Cardiac muscle cell (in vitro differentiated cells and primary cell): ENCODE results near the gene RBCK1. TPM values are rescaled to one million over a fixed set of nuclear protein-coding genes. Genes with fewer than 3 reads are reported as not detected.
"Not testable (repeated sequence)": the region's sequence is repeated elsewhere in the genome, so short reads cannot be mapped to it uniquely, and the experiment has no call there.

Experiments used
- DNase-seq, 2 donors: peaks; one replicate each; pipeline versions ENCODE4 v3.0.0 to v3.0.0-alpha.2; 2010 to 2017; ENCODE audit warnings: low read depth in 1 of 2, low spot score in 1 of 2
- H3K27ac ChIP-seq: fragments of 200-600 bp; sonication (generic); 2 replicates; pipeline ENCODE4 v1.5.1; 2016
- H3K27me3 ChIP-seq: fragments of 200-600 bp; sonication (generic); 2 replicates; pipeline ENCODE4 v1.6.0; 2016; ENCODE audit warnings: control low read depth
- H3K36me3 ChIP-seq: fragments of 200-600 bp; sonication (generic); 2 replicates; pipeline ENCODE4 v1.5.1; 2016; ENCODE audit warnings: control low read depth
- H3K4me1 ChIP-seq: fragments of 200-600 bp; sonication (generic); 2 replicates; pipeline ENCODE4 v1.8.1; 2017; ENCODE audit warnings: low read depth, mild to moderate bottlenecking, mixed run types
- H3K4me3 ChIP-seq: fragments of 200-600 bp; sonication (generic); 2 replicates; pipeline ENCODE4 v1.5.1; 2016; ENCODE audit warnings: mild to moderate bottlenecking
- H3K9me3 ChIP-seq: fragments of 200-600 bp; sonication (generic); 2 replicates; pipeline ENCODE4 v1.5.1; 2017; ENCODE audit warnings: low read depth, mild to moderate bottlenecking, control low read depth
- polyA plus RNA-seq: library from polyadenylated mRNA; unstranded; fragments of >200 nt; fragmentation: Nextera tagmentation; extraction: Ambion mirVana; gene quantifications from 2 replicates; pipeline ENCODE4 v1.2.1, GENCODE V29; 2016
- total RNA-seq: library from RNA; depleted of rRNA; stranded (reverse); fragments of >200 nt; gene quantifications from 2 replicates; pipeline ENCODE4 v1.2.3, GENCODE V29; 2016
- TF ChIP-seq, protein P1 (sequence below): IDR thresholded peaks from 2 replicates; pipeline ENCODE4 v1.5.1; 2012; ENCODE audit warnings: low read depth, mild to moderate bottlenecking, low read length

Gene RBCK1
- total and polyA plus RNA-seq, 2 experiments from 2014 or later = 51.5 to 104 TPM

DNA sequence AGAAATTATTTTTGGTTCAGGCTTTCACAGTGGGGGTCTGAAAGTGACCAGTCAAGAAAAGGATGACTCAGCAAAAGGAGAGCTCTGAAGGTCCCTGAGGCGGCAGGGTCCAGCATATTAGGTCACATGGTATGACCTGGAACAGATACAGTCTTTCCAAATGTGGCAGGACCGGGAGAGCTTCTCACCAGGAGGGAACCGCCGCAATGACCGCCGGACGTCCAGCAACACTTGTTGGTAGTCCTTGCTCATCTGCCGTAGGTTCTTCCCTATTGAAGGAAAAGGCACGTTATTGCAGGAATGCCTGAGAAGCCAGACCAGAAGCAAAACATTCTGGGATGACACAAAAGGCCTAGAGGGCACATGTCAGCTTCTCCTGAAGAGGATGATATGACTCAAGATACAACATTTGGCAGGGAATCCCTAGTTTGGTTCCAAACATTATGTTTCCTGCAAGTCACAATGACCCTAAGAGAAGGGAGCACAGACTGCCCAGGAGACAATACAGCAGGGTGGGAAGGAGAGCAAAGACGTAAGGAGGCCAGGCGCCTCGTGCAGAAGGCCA, 36.8 kb downstream of the RBCK1 start:
- Histone ChIP-seq H3K27ac (peak overlapping the region; percentile 78), H3K4me3 (no peak overlapping the region), H3K27me3 (no peaks in the 10 kb centered on the region), H3K9me3 (no peaks in the 10 kb centered on the region), H3K4me1 (peaks cover 12% of the 10 kb centered on the region), H3K36me3 (peaks cover 26% of the 10 kb centered on the region)
- DNase-seq = peak in 1 of 2 donors; percentile 64
- TF ChIP-seq, protein P1, sequence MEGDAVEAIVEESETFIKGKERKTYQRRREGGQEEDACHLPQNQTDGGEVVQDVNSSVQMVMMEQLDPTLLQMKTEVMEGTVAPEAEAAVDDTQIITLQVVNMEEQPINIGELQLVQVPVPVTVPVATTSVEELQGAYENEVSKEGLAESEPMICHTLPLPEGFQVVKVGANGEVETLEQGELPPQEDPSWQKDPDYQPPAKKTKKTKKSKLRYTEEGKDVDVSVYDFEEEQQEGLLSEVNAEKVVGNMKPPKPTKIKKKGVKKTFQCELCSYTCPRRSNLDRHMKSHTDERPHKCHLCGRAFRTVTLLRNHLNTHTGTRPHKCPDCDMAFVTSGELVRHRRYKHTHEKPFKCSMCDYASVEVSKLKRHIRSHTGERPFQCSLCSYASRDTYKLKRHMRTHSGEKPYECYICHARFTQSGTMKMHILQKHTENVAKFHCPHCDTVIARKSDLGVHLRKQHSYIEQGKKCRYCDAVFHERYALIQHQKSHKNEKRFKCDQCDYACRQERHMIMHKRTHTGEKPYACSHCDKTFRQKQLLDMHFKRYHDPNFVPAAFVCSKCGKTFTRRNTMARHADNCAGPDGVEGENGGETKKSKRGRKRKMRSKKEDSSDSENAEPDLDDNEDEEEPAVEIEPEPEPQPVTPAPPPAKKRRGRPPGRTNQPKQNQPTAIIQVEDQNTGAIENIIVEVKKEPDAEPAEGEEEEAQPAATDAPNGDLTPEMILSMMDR = no peak

DNA sequence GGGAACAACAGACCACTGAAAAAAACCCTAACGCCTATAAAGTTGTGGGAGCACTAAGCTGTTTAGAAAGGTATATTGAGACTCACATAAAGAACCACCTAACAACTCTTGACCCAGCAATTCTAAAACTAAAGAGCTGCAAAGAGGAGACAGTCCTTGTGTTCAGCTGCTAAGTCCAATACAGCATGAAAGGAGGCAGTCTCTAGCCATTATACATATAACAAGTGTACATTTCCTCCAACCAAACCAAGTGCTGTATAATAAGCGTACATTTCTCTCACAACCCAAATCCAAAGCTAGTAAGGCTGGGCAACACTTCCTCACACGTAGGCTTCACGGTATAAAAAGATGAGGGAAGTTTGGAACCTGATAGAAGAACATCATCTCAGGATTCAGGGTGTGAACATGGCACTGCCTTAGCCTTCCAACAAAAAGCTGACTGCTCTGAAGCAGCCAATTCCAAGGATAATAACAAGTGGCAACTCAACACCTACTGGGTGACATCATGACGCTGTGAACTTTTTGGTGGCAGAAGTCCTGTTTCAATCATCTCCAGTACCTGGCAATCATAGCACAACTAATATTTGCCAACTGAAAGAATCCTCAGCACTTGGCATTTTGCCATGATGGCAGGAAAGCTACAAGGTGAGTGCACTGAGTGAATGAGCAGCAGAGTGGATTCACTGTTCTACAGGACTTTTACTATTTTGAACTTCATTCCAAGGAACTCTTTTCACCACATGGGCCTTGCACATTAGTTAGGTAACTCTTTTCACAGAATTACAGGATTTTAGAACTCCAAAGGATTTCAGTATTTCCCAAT, 37.6 kb downstream of the RBCK1 start:
- no peak for DNase-seq
- H3K36me3 ChIP-seq = peaks cover 19% of the 10 kb centered on the region
- H3K27ac ChIP-seq = no peak overlapping the region

DNA sequence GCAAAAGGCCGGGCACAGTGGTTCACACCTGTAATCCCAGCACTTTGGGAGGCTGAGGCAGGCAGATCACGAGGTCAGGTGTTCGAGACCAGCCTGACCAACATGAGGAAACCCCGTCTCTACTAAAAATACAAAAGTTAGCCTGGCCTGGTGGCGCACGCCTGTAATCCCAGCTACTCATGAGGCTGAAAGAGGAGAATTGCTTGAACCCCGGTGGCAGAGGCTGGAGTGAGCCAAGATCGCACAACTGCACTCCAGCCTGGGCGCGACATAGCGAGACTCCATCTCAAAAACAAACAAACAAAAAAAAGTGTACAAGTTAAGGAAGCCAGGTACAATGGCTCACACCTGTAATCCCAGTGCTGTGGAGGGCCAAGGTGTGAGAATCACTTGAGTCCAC, 43.9 kb downstream of the RBCK1 start:
- H3K4me3 ChIP-seq, H3K36me3 ChIP-seq, H3K27ac ChIP-seq, DNase-seq, H3K4me1 ChIP-seq, H3K27me3 ChIP-seq, H3K9me3 ChIP-seq: not testable (repeated sequence)

More for the DNA sequence above, 37.6 kb downstream of the RBCK1 start:
- no peaks in the 10 kb centered on the region for H3K27me3 ChIP-seq
- TF ChIP-seq, protein P1 = no peak
- H3K4me1 ChIP-seq = peaks cover 12% of the 10 kb centered on the region
- no peaks in the 10 kb centered on the region for H3K9me3 ChIP-seq
- no peak overlapping the region for H3K4me3 ChIP-seq

DNA sequence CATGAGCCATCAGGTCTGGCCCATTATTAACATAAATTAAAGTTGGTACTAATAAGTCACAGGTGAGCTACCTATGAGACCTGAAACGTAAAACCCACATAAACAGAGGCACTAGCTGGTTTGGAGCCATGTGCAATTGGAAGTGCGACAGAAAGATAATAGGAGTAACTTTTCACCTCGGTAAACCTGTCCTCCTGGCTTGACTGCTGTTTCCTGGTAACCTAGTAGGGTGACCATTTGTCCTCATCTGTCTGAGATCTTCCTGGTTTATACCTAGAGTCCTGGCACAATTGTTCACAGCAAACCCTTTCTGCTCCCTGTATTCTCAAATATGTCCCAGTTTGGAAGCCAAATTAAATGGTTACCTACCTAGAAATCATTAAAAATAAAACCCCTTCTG, 46.9 kb downstream of the RBCK1 start:
- H3K4me3 ChIP-seq = no peak overlapping the region
- no peaks in the 10 kb centered on the region for H3K36me3 ChIP-seq
- peaks cover 8% of the 10 kb centered on the region for H3K4me1 ChIP-seq
- no peaks in the 10 kb centered on the region for H3K9me3 ChIP-seq
- DNase-seq = no peak
- H3K27ac ChIP-seq = no peak overlapping the region
- no peaks in the 10 kb centered on the region for H3K27me3 ChIP-seq
- TF ChIP-seq, protein P1 = no peak

DNA sequence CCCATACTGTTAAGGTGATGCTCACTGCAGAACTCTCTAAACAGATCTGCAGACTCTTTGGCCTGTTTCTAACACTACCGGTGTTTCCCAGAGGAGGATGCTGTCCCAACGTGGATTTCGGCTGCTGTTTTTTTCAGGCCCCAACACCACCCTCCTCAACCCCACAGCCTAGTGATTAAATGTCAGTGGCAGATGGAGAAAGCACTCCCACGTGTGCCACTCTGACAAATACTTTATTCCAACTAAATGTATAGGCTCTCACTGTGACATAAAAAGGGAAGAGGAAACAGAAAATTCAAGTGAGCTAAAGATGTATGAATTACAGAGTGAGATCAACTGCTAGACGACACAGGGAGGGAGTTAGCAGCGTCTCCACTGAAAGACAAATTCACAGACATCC, 50.7 kb downstream of the RBCK1 start:
- TF ChIP-seq, protein P1 = no peak
- H3K27ac ChIP-seq = no peak overlapping the region

DNA sequence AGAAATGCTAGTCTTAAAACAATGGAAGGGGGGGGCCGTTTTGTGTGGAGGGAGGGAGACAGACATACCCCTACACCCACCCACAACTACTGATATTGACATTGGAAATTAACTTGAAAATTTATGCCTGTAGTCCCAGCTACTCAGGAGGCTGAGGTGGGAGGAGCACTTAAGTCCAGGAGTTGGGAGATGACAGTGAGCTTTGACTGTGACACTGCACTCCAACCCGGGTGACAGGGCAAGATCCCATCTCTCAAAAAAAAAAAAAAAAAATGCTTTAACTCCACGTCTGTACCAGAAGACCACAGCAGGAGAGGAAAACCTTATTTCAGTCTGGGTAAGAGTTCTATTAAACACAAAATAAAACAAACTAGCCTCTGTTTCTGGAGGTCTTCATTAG, 52.1 kb downstream of the RBCK1 start:
- TF ChIP-seq, protein P1 = no peak
- Histone ChIP-seq H3K4me3 (no peak overlapping the region), H3K9me3 (no peaks in the 10 kb centered on the region), H3K36me3 (no peaks in the 10 kb centered on the region), H3K4me1 (peaks cover 18% of the 10 kb centered on the region), H3K27ac (no peak overlapping the region), H3K27me3 (no peaks in the 10 kb centered on the region)
- no peak for DNase-seq

More for the DNA sequence above, 50.7 kb downstream of the RBCK1 start:
- no peaks in the 10 kb centered on the region for H3K9me3 ChIP-seq
- H3K4me1 ChIP-seq = peaks cover 18% of the 10 kb centered on the region
- H3K36me3 ChIP-seq = no peaks in the 10 kb centered on the region
- no peak for DNase-seq
- H3K27me3 ChIP-seq = no peaks in the 10 kb centered on the region
- H3K4me3 ChIP-seq = no peak overlapping the region
